Measurements from ENCODE around the gene TIMM13.

- no peak for TF ChIP-seq POLR2A (IDR thresholded peaks at IDR 0.05; ENCODE audit: low read length)
- no peak for TF ChIP-seq FOSL2 (IDR thresholded peaks at IDR 0.05)
- TF ChIP-seq FOSL2 (CRISPR knock-in tag; IDR thresholded peaks at IDR 0.05) = no peak
- TF ChIP-seq EP300 (IDR thresholded peaks at IDR 0.05) = no peak
- no peak for TF ChIP-seq RNF2 (IDR thresholded peaks at IDR 0.05; ENCODE audit: borderline replicate concordance, low read depth)
- no peak for TF ChIP-seq CEBPB (IDR thresholded peaks at IDR 0.05)
- no peak for TF ChIP-seq CTCF (IDR thresholded peaks at IDR 0.05)
These were observed 2.6 kb upstream of the TIMM13 start for GRCh38 chr19:2429917-2430535.
